Ovary (tissue), 9 donors: Measurements from ENCODE around the gene LGR5. TPM values are rescaled to one million over a fixed set of nuclear protein-coding genes. Genes with fewer than 3 reads are reported as not detected.

Experiments
- DNase-seq, 5 donors: peaks; one replicate each; pipeline ENCODE4 v3.0.0-alpha.2; 2019 to 2020
- H3K27ac ChIP-seq, 2 donors: fragments of 200-600 bp; one replicate each; pipeline versions ENCODE4 v1.5.1 to v1.8.0; 2019 to 2022
- H3K27me3 ChIP-seq: fragments of 200-600 bp; one replicate; pipeline ENCODE4 v1.8.0; 2022
- H3K36me3 ChIP-seq: fragments of 200-600 bp; sonication (generic); one replicate; pipeline ENCODE4 v1.5.1; 2019
- H3K4me1 ChIP-seq: one replicate; pipeline ENCODE4 v1.8.1; 2013; ENCODE audit warnings: mild to moderate bottlenecking, moderate library complexity; ENCODE audit not compliant: insufficient read depth
- H3K4me3 ChIP-seq: fragments of 200-600 bp; sonication (generic); one replicate; pipeline ENCODE4 v1.5.1; 2017
- H3K9me3 ChIP-seq, 2 donors: fragments of 200-600 bp in 1 of 2; sonication (generic) in 1 of 2; one replicate each; pipeline versions ENCODE4 v1.5.1 to v1.8.1; 2013 to 2019; ENCODE audit warnings: mild to moderate bottlenecking in 1 of 2, moderate library complexity in 1 of 2
- CTCF ChIP-seq, 3 donors: fragments of 450-650 bp in 2 of 3; fragments of 200-600 bp in 1 of 3; IDR thresholded peaks; one replicate each; pipeline versions ENCODE4 v1.5.1 to v1.8.0; 2016 to 2022; ENCODE audit warnings: antibody characterized with exemption in 3 of 3, mild to moderate bottlenecking in 1 of 3
- EP300 ChIP-seq: sonication (generic); formaldehyde crosslinking; IDR thresholded peaks from one replicate; pipeline ENCODE4 v1.6.1; 2017; ENCODE audit warnings: antibody characterized with exemption
- POLR2A ChIP-seq: fragments of 450-650 bp; IDR thresholded peaks from one replicate; pipeline ENCODE4 v1.6.1; 2017; ENCODE audit warnings: antibody characterized with exemption, mild to moderate bottlenecking, moderate library complexity
- WGBS, 3 donors: extraction: QIAGEN DNeasy Blood & Tissue Kit in 1 of 3; methylation state at CpG; one replicate each; pipeline versions ENCODE4 v1.1.5 to v1.1.7; 2013 to 2017; 5-methylcytosine and 5-hydroxymethylcytosine counted together
- intact Hi-C, 4 donors: fragments of 100-400 bp; cut with DNase I; formaldehyde crosslinking; loops; one replicate each; pipeline versions ENCODE4 v1.11.0 to v1.15.1; 2022 to 2023
- polyA plus RNA-seq, 2 donors: library from polyadenylated mRNA; stranded (reverse); fragments of 200-250 nt in 1 of 2; fragments of 350-450 nt in 1 of 2; fragmentation: Illumina TruSeq in 1 of 2; extraction: RNeasy Lipid Tissue Mini Kit (QIAGEN cat#74804) in 1 of 2; gene quantifications; one replicate each; pipeline ENCODE4 v1.2.3, GENCODE V29; 2013 to 2014
- total RNA-seq, 7 donors: library from RNA; depleted of rRNA in 2 of 7; stranded (reverse); fragments of >200 nt in 2 of 7; fragmentation: NEBNext Ultra II Directional in 3 of 7; extraction: Animal tissue kit (Norgen Biotek cat#: 25700) in 3 of 7; gene quantifications; one replicate each; pipeline versions ENCODE4 v1.1.0 to v1.2.4, GENCODE V29; 2016 to 2023
- donor health status: DM: no; HTN: no; CAD: no; lungs with moderate emphysema.
- donor health status: DM: no; HTN: no; CAD: no.
- donor health status: Bipolar disorder and iron deficiency.
- donor health status: DM: yes; HTN: yes; CAD: no.
- donor health status: DM: no; HTN: no; CAD: no.
- donor health status: DM: yes; HTN: yes; CAD: no.

The LGR5 gene
- total and polyA plus RNA-seq, 9 donors, result 0.31 to 3.5 (median 0.84) TPM

DNA sequence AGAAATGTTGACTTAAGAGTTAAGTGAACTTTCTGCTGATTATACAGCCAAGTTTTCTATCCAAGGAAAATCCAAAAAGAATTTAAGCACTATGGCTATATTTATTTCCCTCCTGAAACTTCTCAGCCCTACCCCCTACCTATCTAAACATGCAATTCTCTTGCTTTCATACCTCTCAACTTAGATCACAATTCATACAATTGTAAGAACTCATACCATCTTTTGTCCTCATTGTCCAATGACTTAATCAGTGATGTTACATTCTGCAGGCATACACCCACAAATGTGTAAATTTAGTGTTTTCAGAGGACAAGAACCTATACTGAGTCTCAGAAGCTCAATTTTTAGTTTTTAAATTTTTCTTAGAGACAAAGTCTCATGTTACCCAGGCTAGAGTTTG, 161.9 kb downstream of the LGR5 start:
- intact Hi-C loops, result no loop called here
- no peak for DNase-seq
- no peak for TF ChIP-seq CTCF (IDR thresholded peaks at IDR 0.05)
- no peak for TF ChIP-seq POLR2A
- no peak for TF ChIP-seq EP300
- H3K4me3 ChIP-seq, result no peak overlapping the region
- no peak overlapping the region for H3K27ac ChIP-seq
- no peaks in the 10 kb centered on the region for H3K4me1 ChIP-seq
- no peaks in the 10 kb centered on the region for H3K9me3 ChIP-seq
- H3K36me3 ChIP-seq, result no peaks in the 10 kb centered on the region
- no peaks in the 10 kb centered on the region for H3K27me3 ChIP-seq

DNA sequence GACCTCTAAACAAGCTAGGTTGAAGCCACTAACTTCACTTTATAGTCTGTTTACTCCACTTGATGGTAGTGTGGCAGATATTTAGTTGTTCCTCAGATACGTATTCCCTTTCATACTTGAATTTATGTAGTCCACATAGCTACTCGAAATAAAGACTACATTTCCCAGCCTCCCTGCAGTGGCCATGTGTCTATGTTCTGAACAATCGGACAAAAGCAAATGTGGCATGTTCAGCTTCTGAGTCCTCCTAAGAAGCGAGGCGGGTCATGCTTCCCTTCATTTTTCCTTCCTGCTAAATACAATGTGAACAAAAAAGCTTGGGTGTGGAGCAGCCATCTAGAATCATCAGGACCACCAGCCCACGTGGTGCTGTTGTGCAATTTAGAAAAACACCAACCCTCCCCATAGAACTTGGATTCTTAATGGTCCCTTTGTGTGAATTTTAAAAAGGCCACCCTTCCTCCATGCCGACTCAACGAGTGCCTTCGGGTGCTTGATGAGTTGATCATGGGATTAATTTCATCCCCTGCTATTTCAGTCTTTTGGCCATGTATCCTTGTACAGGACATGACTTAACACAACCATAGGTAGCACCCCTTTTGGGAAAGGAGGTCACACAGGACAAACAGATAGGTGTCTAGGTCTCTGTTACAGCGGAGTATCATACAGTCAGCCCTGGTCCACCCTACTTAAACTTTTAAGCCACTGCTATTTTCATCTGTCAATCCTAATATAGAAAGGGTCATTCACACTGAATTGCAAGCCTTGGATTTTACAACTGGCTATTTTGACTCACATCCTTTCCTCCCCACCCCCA, 163.4 kb downstream of the LGR5 start:
- Histone ChIP-seq H3K4me1 (no peaks in the 10 kb centered on the region), H3K9me3 (no peaks in the 10 kb centered on the region), H3K4me3 (no peak overlapping the region), H3K27me3 (no peaks in the 10 kb centered on the region), H3K36me3 (no peaks in the 10 kb centered on the region), H3K27ac (no peak overlapping the region)
- intact Hi-C loops, result no loop called here
- DNase-seq, result no peak
- TF ChIP-seq POLR2A (no peak), EP300 (no peak)
- WGBS, 3 donors, result 72 to 81% (median 75%) methylated on average over 10 of the region's 10 CpGs

GRCh38 chr12:71605039-71605438, 165.4 kb downstream of the LGR5 start:
- WGBS, 3 donors, result 90 to 92% (median 91%) methylated on average over 3 of the region's 3 CpGs
- no peak overlapping the region for H3K4me3 ChIP-seq
- no peaks in the 10 kb centered on the region for H3K27me3 ChIP-seq
- no peaks in the 10 kb centered on the region for H3K9me3 ChIP-seq
- TF ChIP-seq EP300 (no peak), CTCF (IDR thresholded peaks at IDR 0.05) (no peak), POLR2A (no peak)
- intact Hi-C loops, result no loop called here
- H3K27ac ChIP-seq, result no peak overlapping the region
- H3K36me3 ChIP-seq, result no peaks in the 10 kb centered on the region
- no peak for DNase-seq
- no peaks in the 10 kb centered on the region for H3K4me1 ChIP-seq

GRCh38 chr12:71607494-71608330, 168.1 kb downstream of the LGR5 start:
- Histone ChIP-seq H3K9me3 (no peaks in the 10 kb centered on the region), H3K27me3 (no peaks in the 10 kb centered on the region), H3K27ac (no peak overlapping the region), H3K36me3 (no peaks in the 10 kb centered on the region), H3K4me1 (no peaks in the 10 kb centered on the region), H3K4me3 (no peak overlapping the region)
- WGBS, 3 donors, result 89 to 91% (median 89%) methylated on average over 4 of the region's 4 CpGs
- intact Hi-C loops, result no loop called here
- no peak for TF ChIP-seq EP300
- no peak for TF ChIP-seq POLR2A
- TF ChIP-seq CTCF (IDR thresholded peaks at IDR 0.05), result no peak
- DNase-seq, result no peak
